ENCODE results near the gene ZMIZ1. TPM values are rescaled to one million over a fixed set of nuclear protein-coding genes. Genes with fewer than 3 reads are reported as not detected.

Gene ZMIZ1
- total and polyA plus RNA-seq, 4 donors, result 3.9 to 19.1 (median 9.8) TPM

DNA sequence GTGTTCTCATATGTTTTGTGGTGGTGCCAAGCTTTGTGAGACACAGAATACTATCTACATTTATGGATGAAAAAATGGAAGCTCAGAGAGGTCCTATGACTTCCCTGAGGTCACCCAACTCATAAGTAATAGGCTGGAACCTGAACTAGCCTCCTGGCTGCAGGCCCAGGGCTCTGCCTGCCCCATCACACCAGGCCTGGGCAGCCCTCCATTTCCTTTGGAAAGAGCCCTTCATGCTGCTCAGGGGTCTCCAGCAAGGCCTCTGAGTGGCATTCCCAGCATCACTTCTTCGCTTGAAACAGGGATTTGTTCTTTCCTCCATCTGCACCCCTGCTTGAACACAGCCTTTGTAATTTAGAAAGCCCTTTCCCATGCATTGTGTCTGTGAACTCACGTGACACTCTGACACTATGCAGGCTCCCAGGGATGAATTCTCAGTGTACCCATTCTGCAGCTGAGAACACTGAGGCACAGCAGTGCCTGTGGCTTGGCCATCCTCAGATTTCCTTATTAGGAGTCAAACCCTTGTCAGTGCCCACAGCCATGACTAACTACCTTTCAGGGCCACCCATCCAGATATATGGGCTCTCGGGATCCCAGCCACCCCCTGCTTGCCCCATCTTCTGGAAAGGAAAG is 150.7 kb downstream of the ZMIZ1 start:
- DNase-seq (ENCODE audit: low spot score), result no peak
- Histone ChIP-seq H3K27ac (ENCODE audit: low read depth in 1 of 2, low read length in 2 of 2) (no peak overlapping the region), H3K27me3 (ENCODE audit: control insufficient read depth in 4 of 4, insufficient read depth in 4 of 4, low read length in 3 of 4) (no peaks in the 10 kb centered on the region), H3K4me1 (ENCODE audit: control insufficient read depth in 4 of 4, insufficient read depth in 4 of 4, low read length in 3 of 4) (peaks cover 0 to 12% (median 3%) of the 10 kb centered on the region in 4 donors), H3K36me3 (ENCODE audit: control insufficient read depth in 4 of 4, insufficient read depth in 3 of 4, low read depth in 1 of 4, low read length in 3 of 4) (peaks cover 4 to 34% (median 18%) of the 10 kb centered on the region in 4 donors), H3K9me3 (ENCODE audit: control insufficient read depth in 4 of 4, low read length in 3 of 4) (no peaks in the 10 kb centered on the region), H3K9ac (ENCODE audit: low read depth in 1 of 2, low read length in 2 of 2) (no peak overlapping the region), H3K4me3 (ENCODE audit: low read depth in 1 of 3, low read length in 3 of 3) (no peak overlapping the region)
- 97% methylated on average over 3 of the region's 3 CpGs for WGBS
- TF ChIP-seq GABPA (IDR thresholded peaks at IDR 0.05 in 1 of 2, conservative IDR thresholded peaks at IDR 0.05 in 1 of 2) (no peak), CTCF (IDR thresholded peaks at IDR 0.05; ENCODE audit: low read depth, low read length, missing input control) (no peak), ZBTB33 (IDR thresholded peaks at IDR 0.05) (no peak), RAD21 (IDR thresholded peaks at IDR 0.05) (no peak)

- peaks cover 0 to 12% (median 3%) of the 10 kb centered on the region in 4 donors for H3K4me1 ChIP-seq (ENCODE audit: control insufficient read depth in 4 of 4, insufficient read depth in 4 of 4, low read length in 3 of 4)
- H3K9ac ChIP-seq (ENCODE audit: low read depth in 1 of 2, low read length in 2 of 2), result no peak overlapping the region
- H3K27ac ChIP-seq (ENCODE audit: low read depth in 1 of 2, low read length in 2 of 2), result no peak overlapping the region
- no peak for DNase-seq (ENCODE audit: low spot score)
- 90% methylated on average over 7 of the region's 7 CpGs for WGBS
- no peaks in the 10 kb centered on the region for H3K9me3 ChIP-seq (ENCODE audit: control insufficient read depth in 4 of 4, low read length in 3 of 4)
- H3K27me3 ChIP-seq (ENCODE audit: control insufficient read depth in 4 of 4, insufficient read depth in 4 of 4, low read length in 3 of 4), result no peaks in the 10 kb centered on the region
- TF ChIP-seq HNF4G (IDR thresholded peaks at IDR 0.05) (no peak), CTCF (IDR thresholded peaks at IDR 0.05; ENCODE audit: low read depth, low read length, missing input control) (no peak), GABPA (IDR thresholded peaks at IDR 0.05 in 1 of 2, conservative IDR thresholded peaks at IDR 0.05 in 1 of 2) (no peak), FOXA2 (IDR thresholded peaks at IDR 0.05) (no peak), JUND (IDR thresholded peaks at IDR 0.05) (no peak), RAD21 (IDR thresholded peaks at IDR 0.05) (no peak), REST (IDR thresholded peaks at IDR 0.05) (no peak), RXRA (IDR thresholded peaks at IDR 0.05) (no peak), SP1 (IDR thresholded peaks at IDR 0.05) (no peak), YY1 (IDR thresholded peaks at IDR 0.05) (no peak)
- no peak overlapping the region for H3K4me3 ChIP-seq (ENCODE audit: low read depth in 1 of 3, low read length in 3 of 3)
- H3K36me3 ChIP-seq (ENCODE audit: control insufficient read depth in 4 of 4, insufficient read depth in 3 of 4, low read depth in 1 of 4, low read length in 3 of 4), result peaks cover 4 to 30% (median 21%) of the 10 kb centered on the region in 4 donors
Measured at GRCh38 chr10:79220307-79220706, 151.5 kb downstream of the ZMIZ1 start.
